Measurements from ENCODE around the gene OCEL1.

GRCh38 chr19:17240826-17241399 lies 14.9 kb downstream of the OCEL1 start:
- TF ChIP-seq, protein P1, sequence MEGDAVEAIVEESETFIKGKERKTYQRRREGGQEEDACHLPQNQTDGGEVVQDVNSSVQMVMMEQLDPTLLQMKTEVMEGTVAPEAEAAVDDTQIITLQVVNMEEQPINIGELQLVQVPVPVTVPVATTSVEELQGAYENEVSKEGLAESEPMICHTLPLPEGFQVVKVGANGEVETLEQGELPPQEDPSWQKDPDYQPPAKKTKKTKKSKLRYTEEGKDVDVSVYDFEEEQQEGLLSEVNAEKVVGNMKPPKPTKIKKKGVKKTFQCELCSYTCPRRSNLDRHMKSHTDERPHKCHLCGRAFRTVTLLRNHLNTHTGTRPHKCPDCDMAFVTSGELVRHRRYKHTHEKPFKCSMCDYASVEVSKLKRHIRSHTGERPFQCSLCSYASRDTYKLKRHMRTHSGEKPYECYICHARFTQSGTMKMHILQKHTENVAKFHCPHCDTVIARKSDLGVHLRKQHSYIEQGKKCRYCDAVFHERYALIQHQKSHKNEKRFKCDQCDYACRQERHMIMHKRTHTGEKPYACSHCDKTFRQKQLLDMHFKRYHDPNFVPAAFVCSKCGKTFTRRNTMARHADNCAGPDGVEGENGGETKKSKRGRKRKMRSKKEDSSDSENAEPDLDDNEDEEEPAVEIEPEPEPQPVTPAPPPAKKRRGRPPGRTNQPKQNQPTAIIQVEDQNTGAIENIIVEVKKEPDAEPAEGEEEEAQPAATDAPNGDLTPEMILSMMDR (IDR thresholded peaks at IDR 0.05): no peak
- TF ChIP-seq POLR2A (IDR thresholded peaks at IDR 0.05): no peak

Measured in lower leg skin (tissue), 3 donors.